SU-DHL-6 (cell line): ENCODE measurements around the gene LHFPL3.

Source experiments
- H2AFZ ChIP-seq: fragments of 200-600 bp; sonication (generic); 2 replicates; pipeline ENCODE4 v1.6.1; 2014; ENCODE audit warnings: low read depth, mild to moderate bottlenecking, moderate library complexity, mixed read lengths, antibody characterized with exemption, low read length; ENCODE audit not compliant: severe bottlenecking
- H3F3A ChIP-seq: fragments of 200-600 bp; shearing (Covaris generic); 2 replicates; pipeline ENCODE4 v1.6.0; 2016; ENCODE audit warnings: antibody characterized with exemption, mild to moderate bottlenecking; ENCODE audit not compliant: insufficient read depth
- H3K27ac ChIP-seq: fragments of 200-600 bp; sonication (generic); 2 replicates; pipeline ENCODE4 v1.5.1; 2016; ENCODE audit warnings: low read depth, mild to moderate bottlenecking, low read length, moderate library complexity, mixed read lengths
- H3K27me3 ChIP-seq: fragments of 200-600 bp; sonication (generic), shearing (Covaris generic); 2 replicates; pipeline ENCODE4 v1.6.0; 2014; ENCODE audit warnings: mild to moderate bottlenecking, low read length
- H3K36me3 ChIP-seq: fragments of 200-600 bp; sonication (generic); 2 replicates; pipeline ENCODE4 v1.6.1; 2014; ENCODE audit warnings: mild to moderate bottlenecking, low read length, mixed read lengths
- H3K4me2 ChIP-seq: fragments of 300-600, 200-600 bp; shearing (Covaris generic), sonication (generic); 2 replicates; pipeline ENCODE4 v1.6.0; 2014; ENCODE audit warnings: low read length, low read depth, mild to moderate bottlenecking; ENCODE audit not compliant: poor library complexity, severe bottlenecking
- H3K4me3 ChIP-seq: fragments of 200-600 bp; sonication (generic); 2 replicates; pipeline ENCODE4 v1.5.1; 2014; ENCODE audit warnings: antibody characterized with exemption, low read length, mild to moderate bottlenecking, mixed read lengths; ENCODE audit not compliant: insufficient read depth, poor library complexity, severe bottlenecking
- H3K79me2 ChIP-seq: fragments of 200-600 bp; sonication (generic); 2 replicates; pipeline ENCODE4 v1.6.1; 2014; ENCODE audit warnings: mild to moderate bottlenecking, low read length, moderate library complexity; ENCODE audit not compliant: insufficient read depth
- H3K9ac ChIP-seq: fragments of 200-600 bp; sonication (generic); 2 replicates; pipeline ENCODE4 v1.7.0; 2014; ENCODE audit warnings: mild to moderate bottlenecking, low read length
- H3K9me2 ChIP-seq: fragments of 200-600 bp; sonication (generic); replicated peaks from 2 replicates; pipeline ENCODE4 v1.6.1; 2014; ENCODE audit warnings: low read length; ENCODE audit not compliant: insufficient read depth
- H3K9me3 ChIP-seq: fragments of 200-600 bp; sonication (generic); 2 replicates; pipeline ENCODE4 v1.6.1; 2014; ENCODE audit warnings: low read length, mixed read lengths; ENCODE audit not compliant: insufficient read depth
- H4K20me1 ChIP-seq: fragments of 200-600 bp; sonication (generic); 2 replicates; pipeline ENCODE4 v1.6.1; 2014; ENCODE audit warnings: low read depth, mild to moderate bottlenecking, antibody characterized with exemption, low read length, moderate library complexity, mixed read lengths
- CTCF ChIP-seq: fragments of 200-600 bp; sonication (generic); IDR thresholded peaks from one replicate; pipeline ENCODE4 v1.5.1; 2017; ENCODE audit warnings: antibody characterized with exemption, mild to moderate bottlenecking, low read length, moderate library complexity; ENCODE audit not compliant: insufficient read depth, poor library complexity, severe bottlenecking
- EZH2phosphoT487 ChIP-seq: fragments of 200-600 bp; sonication (generic), shearing (Covaris generic); conservative IDR thresholded peaks from 2 replicates; pipeline ENCODE4 v1.6.1; 2018; ENCODE audit warnings: mild to moderate bottlenecking, antibody characterized with exemption, low read length, moderate library complexity, mixed read lengths

LHFPL3 gene

GRCh38 chr7:104679085-104679484 is 350.7 kb downstream of the LHFPL3 start:
- Histone ChIP-seq H3K27ac (no peak overlapping the region), H3K36me3 (no peaks in the 10 kb centered on the region), H2AFZ (no peak overlapping the region), H4K20me1 (no peaks in the 10 kb centered on the region; the same call in 1 of the 2 replicates), H3K27me3 (no peaks in the 10 kb centered on the region), H3K4me3 (no peak overlapping the region), H3K9ac (no peak overlapping the region), H3K9me2 (no peaks in the 10 kb centered on the region), H3F3A (no peaks in the 10 kb centered on the region), H3K4me2 (no peak overlapping the region), H3K79me2 (no peaks in the 10 kb centered on the region), H3K9me3 (no peaks in the 10 kb centered on the region)
- TF ChIP-seq CTCF, result no peak
- no peak for TF ChIP-seq EZH2phosphoT487

GRCh38 chr7:104686286-104686685 is 357.9 kb downstream of the LHFPL3 start:
- Histone ChIP-seq H3K27ac (no peak overlapping the region), H3K36me3 (no peaks in the 10 kb centered on the region), H4K20me1 (no peaks in the 10 kb centered on the region), H3K4me2 (no peak overlapping the region), H2AFZ (no peak overlapping the region), H3K9me2 (no peaks in the 10 kb centered on the region), H3F3A (no peaks in the 10 kb centered on the region), H3K9me3 (no peaks in the 10 kb centered on the region), H3K27me3 (no peaks in the 10 kb centered on the region), H3K4me3 (no peak overlapping the region), H3K79me2 (no peaks in the 10 kb centered on the region), H3K9ac (no peak overlapping the region)
- no peak for TF ChIP-seq EZH2phosphoT487
- TF ChIP-seq CTCF, result no peak

GRCh38 chr7:104694710-104695109 is 366.3 kb downstream of the LHFPL3 start:
- Histone ChIP-seq H2AFZ (no peak overlapping the region), H3K9me3 (no peaks in the 10 kb centered on the region; the same call in 1 of the 2 replicates), H3K9ac (no peak overlapping the region), H3K36me3 (no peaks in the 10 kb centered on the region), H3K27ac (no peak overlapping the region), H3K27me3 (no peaks in the 10 kb centered on the region), H3K4me3 (no peak overlapping the region), H3K9me2 (no peaks in the 10 kb centered on the region), H3K79me2 (no peaks in the 10 kb centered on the region), H3K4me2 (no peak overlapping the region), H3F3A (no peaks in the 10 kb centered on the region), H4K20me1 (no peaks in the 10 kb centered on the region)
- TF ChIP-seq CTCF (no peak), EZH2phosphoT487 (no peak)
